NCI-H2196 treated with DMSO at 0.1 percent for 48 hours (cell line): ENCODE data around the gene EMCN.

Source experiments
- DNase-seq: peaks from one replicate; lab custom pipeline; 2025; ENCODE audit not compliant: unreplicated experiment; lab: John Stamatoyannopoulos, UW

The EMCN gene

GRCh38 chr4:100493756-100494155 lies 24.1 kb downstream of the EMCN start:
- DNase-seq = no peak

GRCh38 chr4:100492129-100492528 lies 25.7 kb downstream of the EMCN start:
- no peak for DNase-seq

GRCh38 chr4:100489305-100489704 lies 28.5 kb downstream of the EMCN start:
- no peak for DNase-seq

GRCh38 chr4:100486496-100486895 lies 31.3 kb downstream of the EMCN start:
- peak; percentile 17 for DNase-seq

GRCh38 chr4:100483796-100484195 lies 34.0 kb downstream of the EMCN start:
- no peak for DNase-seq

GRCh38 chr4:100479971-100480370 lies 37.9 kb downstream of the EMCN start:
- DNase-seq = no peak

- no peak for DNase-seq
Measured at GRCh38 chr4:100469555-100469954, 48.3 kb downstream of the EMCN start.

- no peak for DNase-seq
Measured at GRCh38 chr4:100466501-100466900, 51.3 kb downstream of the EMCN start.

- DNase-seq = no peak
Measured at GRCh38 chr4:100461807-100462605, 55.8 kb downstream of the EMCN start.

GRCh38 chr4:100450449-100450848 lies 67.4 kb downstream of the EMCN start:
- no peak for DNase-seq

- DNase-seq = no peak
Measured at GRCh38 chr4:100431416-100431815, 86.4 kb downstream of the EMCN start.

- DNase-seq = no peak
Measured at GRCh38 chr4:100430451-100430850, 87.4 kb downstream of the EMCN start.

GRCh38 chr4:100429616-100430015 lies 88.2 kb downstream of the EMCN start:
- no peak for DNase-seq

GRCh38 chr4:100428051-100428450 lies 89.8 kb downstream of the EMCN start:
- no peak for DNase-seq

- DNase-seq = no peak
Measured at GRCh38 chr4:100424376-100424775, 93.4 kb downstream of the EMCN start.

GRCh38 chr4:100422894-100423293 lies 94.9 kb downstream of the EMCN start:
- DNase-seq = no peak

- peak; percentile 8 for DNase-seq
Measured at GRCh38 chr4:100421361-100421978, 96.4 kb downstream of the EMCN start.

GRCh38 chr4:100420571-100420970 lies 97.3 kb downstream of the EMCN start:
- DNase-seq = no peak

GRCh38 chr4:100417565-100417964 lies 100.3 kb downstream of the EMCN start:
- no peak for DNase-seq

GRCh38 chr4:100414016-100414790 lies 103.6 kb downstream of the EMCN start:
- no peak for DNase-seq

- DNase-seq = no peak
Measured at GRCh38 chr4:100391863-100392262, 126.0 kb downstream of the EMCN start.

- no peak for DNase-seq
Measured at GRCh38 chr4:100391086-100391485, 126.7 kb downstream of the EMCN start.
